Measurements from ENCODE around the gene MBTD1. TPM values are rescaled to one million over a fixed set of nuclear protein-coding genes. Genes with fewer than 3 reads are reported as not detected.

Gene MBTD1
- total and polyA plus RNA-seq, 9 of the 15 experiments (the other 6 are each of a cell fraction or from before 2014, with no cell fraction given), result 2.1 to 26.3 (median 13.3) TPM

DNA sequence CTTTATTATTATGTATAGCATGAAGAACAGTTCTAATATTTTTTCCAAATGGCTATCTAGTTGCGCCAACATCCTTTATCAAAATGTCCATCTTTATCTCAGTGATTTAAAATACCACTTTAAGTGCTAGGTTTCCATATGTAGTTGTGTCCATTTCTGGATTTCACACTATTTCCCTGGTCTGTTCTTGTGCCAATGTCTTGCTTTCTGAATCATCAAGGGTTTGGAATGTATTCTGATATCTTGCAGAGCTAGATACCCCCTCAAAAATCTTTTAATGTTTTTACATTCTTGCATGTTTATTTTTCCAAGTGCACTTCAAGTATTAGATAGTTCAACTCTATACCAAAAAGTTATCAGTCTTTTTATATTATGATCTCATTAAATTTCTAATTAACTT is 14.3 kb downstream of the MBTD1 start:
- Histone ChIP-seq H3K27ac (ENCODE audit: extremely low read depth, low read depth, low read length) (no peak overlapping the region), H3K4me3 (no peak overlapping the region), H3K4me1 (replicated peaks in 1 of 2; ENCODE audit: control insufficient read depth in 2 of 2, insufficient read depth in 2 of 2, low read length in 2 of 2) (no peaks in the 10 kb centered on the region), H3K9ac (ENCODE audit: insufficient read depth in 1 of 2, low read depth in 2 of 2, low read length in 2 of 2) (no peak overlapping the region), H3K9me1 (ENCODE audit: control insufficient read depth, insufficient read depth, low read length) (no peaks in the 10 kb centered on the region), H3K4me2 (ENCODE audit: insufficient read depth, low read length) (no peak overlapping the region), H3K27me3 (ENCODE audit: control insufficient read depth in 2 of 2, insufficient read depth in 2 of 2, low read length in 2 of 2) (no peaks in the 10 kb centered on the region), H3K9me3 (replicated peaks; ENCODE audit: control insufficient read depth, insufficient read depth, low read depth, low read length) (no peaks in the 10 kb centered on the region), H2AFZ (ENCODE audit: low read depth, low read length) (no peak overlapping the region), H3K36me3 (ENCODE audit: control insufficient read depth, insufficient read depth, low read length) (peaks cover 7% of the 10 kb centered on the region; the same call in 1 of the 3 replicates), H4K20me1 (replicated peaks; ENCODE audit: control insufficient read depth, insufficient read depth, low read length) (no peaks in the 10 kb centered on the region), H3K79me2 (ENCODE audit: control insufficient read depth, insufficient read depth, low read length) (peaks cover 11% of the 10 kb centered on the region)
- TF ChIP-seq GABPB2 (CRISPR knock-in tag; conservative IDR thresholded peaks at IDR 0.05), result no peak
- TF ChIP-seq, protein P1, sequence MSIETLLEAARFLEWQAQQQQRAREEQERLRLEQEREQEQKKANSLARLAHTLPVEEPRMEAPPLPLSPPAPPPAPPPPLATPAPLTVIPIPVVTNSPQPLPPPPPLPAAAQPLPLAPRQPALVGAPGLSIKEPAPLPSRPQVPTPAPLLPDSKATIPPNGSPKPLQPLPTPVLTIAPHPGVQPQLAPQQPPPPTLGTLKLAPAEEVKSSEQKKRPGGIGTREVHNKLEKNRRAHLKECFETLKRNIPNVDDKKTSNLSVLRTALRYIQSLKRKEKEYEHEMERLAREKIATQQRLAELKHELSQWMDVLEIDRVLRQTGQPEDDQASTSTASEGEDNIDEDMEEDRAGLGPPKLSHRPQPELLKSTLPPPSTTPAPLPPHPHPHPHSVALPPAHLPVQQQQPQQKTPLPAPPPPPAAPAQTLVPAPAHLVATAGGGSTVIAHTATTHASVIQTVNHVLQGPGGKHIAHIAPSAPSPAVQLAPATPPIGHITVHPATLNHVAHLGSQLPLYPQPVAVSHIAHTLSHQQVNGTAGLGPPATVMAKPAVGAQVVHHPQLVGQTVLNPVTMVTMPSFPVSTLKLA (conservative IDR thresholded peaks at IDR 0.05), result no peak
- TF ChIP-seq TBP (optimal IDR thresholded peaks at IDR 0.05; ENCODE audit: low read depth, low read length), result no peak
- TF ChIP-seq ZNF253 (CRISPR knock-in tag; conservative IDR thresholded peaks at IDR 0.05), result no peak
- TF ChIP-seq, protein P2, sequence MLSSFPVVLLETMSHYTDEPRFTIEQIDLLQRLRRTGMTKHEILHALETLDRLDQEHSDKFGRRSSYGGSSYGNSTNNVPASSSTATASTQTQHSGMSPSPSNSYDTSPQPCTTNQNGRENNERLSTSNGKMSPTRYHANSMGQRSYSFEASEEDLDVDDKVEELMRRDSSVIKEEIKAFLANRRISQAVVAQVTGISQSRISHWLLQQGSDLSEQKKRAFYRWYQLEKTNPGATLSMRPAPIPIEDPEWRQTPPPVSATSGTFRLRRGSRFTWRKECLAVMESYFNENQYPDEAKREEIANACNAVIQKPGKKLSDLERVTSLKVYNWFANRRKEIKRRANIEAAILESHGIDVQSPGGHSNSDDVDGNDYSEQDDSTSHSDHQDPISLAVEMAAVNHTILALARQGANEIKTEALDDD (IDR thresholded peaks at IDR 0.05), result no peak
- TF ChIP-seq ZNF717 (CRISPR knock-in tag; IDR thresholded peaks at IDR 0.05), result no peak
- no peak for TF ChIP-seq ZNF584 (CRISPR knock-in tag; IDR thresholded peaks at IDR 0.05; ENCODE audit: low read depth)
- TF ChIP-seq, protein P3, sequence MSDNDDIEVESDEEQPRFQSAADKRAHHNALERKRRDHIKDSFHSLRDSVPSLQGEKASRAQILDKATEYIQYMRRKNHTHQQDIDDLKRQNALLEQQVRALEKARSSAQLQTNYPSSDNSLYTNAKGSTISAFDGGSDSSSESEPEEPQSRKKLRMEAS (CRISPR knock-in tag; IDR thresholded peaks at IDR 0.05), result no peak
- TF ChIP-seq BDP1 (IDR thresholded peaks at IDR 0.05; ENCODE audit: insufficient read depth, insufficient read length), result no peak
- TF ChIP-seq CHD4 (IDR thresholded peaks at IDR 0.05; ENCODE audit: insufficient read depth, insufficient replicate concordance, low read depth, low read length, poor library complexity, severe bottlenecking), result no peak
- no peak for TF ChIP-seq GATA2 (CRISPR knock-in tag; IDR thresholded peaks at IDR 0.05)
- TF ChIP-seq JUND (IDR thresholded peaks at IDR 0.05; ENCODE audit: borderline replicate concordance, low read depth, low read length), result no peak
- no peak for TF ChIP-seq JUND (tag; IDR thresholded peaks at IDR 0.05; ENCODE audit: borderline replicate concordance, low read depth, low read length)
- TF ChIP-seq NFXL1 (CRISPR knock-in tag; IDR thresholded peaks at IDR 0.05), result no peak
- ChIA-PET POLR2A (no interaction called here), CTCF (ENCODE audit: low intra/inter-chr PET ratio) (no interaction called here)
- DNase-seq (ENCODE audit: extremely low read depth in 1 of 4, low spot score in 3 of 4) (no peak), ATAC-seq (no peak), FAIRE-seq (no peak)
- no TSS peak for BruUV-seq (replicated peaks)
- intact Hi-C loops (cut with micrococcal nuclease) (no loop called here), in situ Hi-C loops (cut with MboI) (no loop called here)
- 100% methylated on average over 1 of the region's 1 CpG for WGBS (ENCODE audit: insufficient coverage, low coverage, missing lambda C conversion rate)
